Astrocyte of the cerebellum (primary cell): ENCODE results near the gene HBP1.

ENCODE experiments used
- DNase-seq: peaks from one replicate; pipeline ENCODE4 v3.0.0-alpha.2; 2011; ENCODE audit warnings: low read depth
- H3K4me3 ChIP-seq: 2 replicates; pipeline ENCODE4 v1.5.1; 2011; ENCODE audit warnings: mild to moderate bottlenecking, low read depth, low read length, moderate library complexity
- CTCF ChIP-seq: IDR thresholded peaks from 2 replicates; pipeline ENCODE4 v1.5.1; 2012; ENCODE audit warnings: low read length, low read depth, moderate library complexity, mild to moderate bottlenecking; ENCODE audit errors: missing control alignments
- in situ Hi-C: cut with HindIII; loops from 2 replicates; pipeline ENCODE4 v1.10.0; 2017; ENCODE audit warnings: low sequenced_read_pairs

HBP1 gene

GRCh38 chr7:107206706-107207105 lies 37.9 kb downstream of the HBP1 start:
- in situ Hi-C loops, result no loop called here

GRCh38 chr7:107207459-107207858 lies 38.7 kb downstream of the HBP1 start:
- in situ Hi-C loops, result no loop called here
- no peak for DNase-seq
- H3K4me3 ChIP-seq, result no peak overlapping the region
- no peak for TF ChIP-seq CTCF

More at GRCh38 chr7:107206706-107207105, 37.9 kb downstream of the HBP1 start:
- no peak for DNase-seq
- no peak overlapping the region for H3K4me3 ChIP-seq
- TF ChIP-seq CTCF, result no peak

GRCh38 chr7:107208024-107208521 lies 39.3 kb downstream of the HBP1 start:
- TF ChIP-seq CTCF, result no peak
- in situ Hi-C loops, result no loop called here
- H3K4me3 ChIP-seq, result no peak overlapping the region
- DNase-seq, result no peak

- no peak for DNase-seq
- in situ Hi-C loops, result no loop called here
- TF ChIP-seq CTCF, result no peak
- no peak overlapping the region for H3K4me3 ChIP-seq
These were observed 39.8 kb downstream of the HBP1 start for GRCh38 chr7:107208563-107208962.

- no peak for DNase-seq
- in situ Hi-C loops, result no loop called here
- no peak for TF ChIP-seq CTCF
- no peak overlapping the region for H3K4me3 ChIP-seq
These were observed 40.8 kb downstream of the HBP1 start for GRCh38 chr7:107209565-107209964.

- H3K4me3 ChIP-seq, result no peak overlapping the region
- DNase-seq, result no peak
- TF ChIP-seq CTCF, result no peak
- in situ Hi-C loops, result no loop called here
These were observed 41.6 kb downstream of the HBP1 start for GRCh38 chr7:107210400-107210799.

- in situ Hi-C loops, result no loop called here
- no peak for DNase-seq
- no peak for TF ChIP-seq CTCF
- H3K4me3 ChIP-seq, result no peak overlapping the region
These were observed 43.9 kb downstream of the HBP1 start for GRCh38 chr7:107212725-107213124.
